ENCODE data around the gene DAAM2. TPM values are rescaled to one million over a fixed set of nuclear protein-coding genes. Genes with fewer than 3 reads are reported as not detected.
A peak's percentile ranks its signal among the peaks of the same experiment; 100 is the strongest.

The DAAM2 gene
- total RNA-seq, 1 donor from 2014 or later, result 31.8 TPM

DNA sequence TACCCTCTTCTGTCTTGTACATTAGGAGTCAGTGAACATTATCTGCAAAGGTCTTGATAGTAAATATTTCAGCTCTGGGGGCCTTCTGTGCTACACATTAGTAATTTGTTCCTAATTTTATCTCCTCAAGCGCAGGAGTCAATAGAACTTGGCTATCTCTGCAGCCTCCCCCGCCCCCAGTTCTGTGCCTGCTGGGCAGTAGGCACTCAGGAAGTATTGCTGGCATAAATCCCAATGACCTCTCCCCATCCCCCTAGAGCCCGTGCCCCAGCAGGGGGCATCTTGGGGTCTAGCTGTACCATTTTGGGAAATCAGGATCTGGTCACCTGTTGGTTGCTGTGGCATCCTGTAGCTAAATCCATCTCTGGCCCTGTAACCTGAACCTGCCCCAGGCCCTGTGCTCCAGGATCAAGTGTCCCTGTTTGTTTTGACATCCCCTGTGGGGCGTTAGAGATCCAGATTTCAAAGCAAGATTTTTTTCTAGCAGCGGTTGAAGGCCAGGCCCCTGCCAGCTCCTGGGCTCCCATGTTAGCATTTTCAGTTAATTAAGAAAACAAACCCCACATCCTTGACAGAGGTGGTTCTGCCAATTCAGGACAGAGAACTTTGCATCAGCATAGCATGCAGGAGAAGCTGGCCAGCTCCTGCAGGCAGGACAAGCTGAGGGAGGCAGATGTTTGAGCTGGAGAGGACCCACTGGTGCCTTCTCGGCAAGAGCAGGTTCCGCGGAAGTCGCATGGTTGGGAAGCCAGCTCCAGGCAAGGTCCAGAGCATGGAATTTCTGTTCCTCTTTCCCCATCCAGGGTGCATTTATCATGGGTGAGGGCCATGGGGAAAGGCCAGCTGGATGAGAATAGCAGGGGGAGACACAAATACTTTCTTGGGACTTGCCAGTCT lies 32.1 kb downstream of the DAAM2 start:
- H3K9ac ChIP-seq (ENCODE audit: low read depth in 1 of 3, low read length in 3 of 3), result peak overlapping the region in 1 of 3 donors; percentile 66
- peak overlapping the region; percentile 73 for H3K27ac ChIP-seq (ENCODE audit: low read depth, low read length)
- peaks cover 43 to 60% (median 53%) of the 10 kb centered on the region in 3 donors for H3K4me1 ChIP-seq (ENCODE audit: control insufficient read depth in 3 of 3, insufficient read depth in 3 of 3, low read length in 3 of 3)
- no peaks in the 10 kb centered on the region for H3K27me3 ChIP-seq (ENCODE audit: control insufficient read depth in 3 of 3, insufficient read depth in 3 of 3, low read length in 3 of 3)
- no peaks in the 10 kb centered on the region for H3K9me3 ChIP-seq (ENCODE audit: control insufficient read depth in 3 of 3, low read length in 3 of 3)
- no peaks in the 10 kb centered on the region for H3K36me3 ChIP-seq (ENCODE audit: control insufficient read depth in 3 of 3, insufficient read depth in 3 of 3, low read length in 3 of 3)
- H3K4me3 ChIP-seq (ENCODE audit: low read length in 3 of 3), result peak overlapping the region in 1 of 3 donors; percentile 41

DNA sequence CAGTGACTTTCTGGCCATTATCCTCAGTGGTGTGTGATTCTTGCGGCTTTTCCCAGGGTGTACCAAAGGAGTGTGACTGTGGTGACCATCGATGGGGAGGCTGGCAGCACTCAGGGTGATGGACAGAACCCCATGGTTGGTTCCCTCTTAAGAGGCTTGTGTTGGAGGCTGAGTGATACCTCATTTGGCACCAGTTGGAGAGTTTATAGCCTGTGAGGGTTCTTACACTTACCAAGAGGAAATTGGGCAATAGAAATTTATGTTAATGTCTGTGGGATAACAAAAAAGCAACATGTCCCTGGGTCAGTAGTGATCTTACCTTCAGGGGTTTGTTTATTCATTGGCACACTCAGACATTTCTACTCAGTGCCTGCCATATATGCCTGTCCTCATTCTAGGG lies 37.2 kb downstream of the DAAM2 start:
- no peaks in the 10 kb centered on the region for H3K9me3 ChIP-seq (ENCODE audit: control insufficient read depth in 3 of 3, low read length in 3 of 3)
- no peak overlapping the region for H3K9ac ChIP-seq (ENCODE audit: low read depth in 1 of 3, low read length in 3 of 3)
- H3K4me1 ChIP-seq (ENCODE audit: control insufficient read depth in 3 of 3, insufficient read depth in 3 of 3, low read length in 3 of 3), result peaks cover 18 to 45% (median 45%) of the 10 kb centered on the region in 3 donors
- H3K27me3 ChIP-seq (ENCODE audit: control insufficient read depth in 3 of 3, insufficient read depth in 3 of 3, low read length in 3 of 3), result no peaks in the 10 kb centered on the region
- H3K36me3 ChIP-seq (ENCODE audit: control insufficient read depth in 3 of 3, insufficient read depth in 3 of 3, low read length in 3 of 3), result no peaks in the 10 kb centered on the region
- H3K27ac ChIP-seq (ENCODE audit: low read depth, low read length), result peak overlapping the region; percentile 38
- no peak overlapping the region for H3K4me3 ChIP-seq (ENCODE audit: low read length in 3 of 3)

DNA sequence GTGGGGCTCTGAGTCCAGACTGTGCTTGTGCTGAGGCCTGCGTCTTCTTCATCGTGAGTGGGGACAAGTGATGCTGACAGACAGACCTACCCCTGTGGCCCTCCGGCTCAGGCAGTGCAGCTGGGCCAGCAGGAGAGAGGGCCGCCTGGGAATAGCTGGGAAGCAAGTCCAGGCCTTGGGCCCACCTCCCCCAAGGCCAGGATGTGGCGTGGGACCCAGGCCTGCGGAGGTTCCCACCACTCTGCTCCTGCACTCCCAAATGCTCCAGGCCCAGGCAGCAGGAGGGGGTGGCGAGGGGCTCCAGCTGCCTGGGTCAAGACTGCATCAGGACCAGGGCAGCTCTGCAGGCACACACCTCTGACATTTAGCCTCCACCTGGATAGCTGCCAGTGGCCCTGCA lies 38.3 kb downstream of the DAAM2 start:
- Histone ChIP-seq H3K27ac (ENCODE audit: low read depth, low read length) (peak overlapping the region; percentile 38), H3K9ac (ENCODE audit: low read depth in 1 of 3, low read length in 3 of 3) (no peak overlapping the region), H3K9me3 (ENCODE audit: control insufficient read depth in 3 of 3, low read length in 3 of 3) (no peaks in the 10 kb centered on the region), H3K4me3 (ENCODE audit: low read length in 3 of 3) (no peak overlapping the region), H3K36me3 (ENCODE audit: control insufficient read depth in 3 of 3, insufficient read depth in 3 of 3, low read length in 3 of 3) (no peaks in the 10 kb centered on the region), H3K4me1 (ENCODE audit: control insufficient read depth in 3 of 3, insufficient read depth in 3 of 3, low read length in 3 of 3) (peaks cover 18 to 47% (median 46%) of the 10 kb centered on the region in 3 donors), H3K27me3 (ENCODE audit: control insufficient read depth in 3 of 3, insufficient read depth in 3 of 3, low read length in 3 of 3) (no peaks in the 10 kb centered on the region)

DNA sequence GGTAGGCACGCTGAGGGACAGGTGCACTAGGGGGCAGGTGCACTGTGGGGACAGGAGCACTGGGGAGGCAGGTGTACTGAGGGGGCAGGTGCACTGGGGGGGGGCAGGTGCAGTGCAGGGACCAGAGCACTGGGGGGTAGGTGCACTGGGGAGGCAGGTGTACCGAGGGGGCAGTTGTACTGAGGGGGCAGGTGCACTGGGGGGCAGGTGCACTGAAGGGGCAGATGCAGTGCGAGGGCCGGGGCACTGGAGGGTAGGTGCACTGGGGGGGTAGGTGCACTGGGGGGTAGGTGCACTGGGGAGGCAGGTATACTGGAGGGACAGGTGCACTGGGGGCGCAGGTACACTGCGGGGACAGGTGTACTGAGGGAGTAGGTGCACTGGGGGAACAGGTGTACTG lies 39.5 kb downstream of the DAAM2 start:
- Histone ChIP-seq H3K4me1 (ENCODE audit: control insufficient read depth in 3 of 3, insufficient read depth in 3 of 3, low read length in 3 of 3) (peaks cover 27 to 53% (median 51%) of the 10 kb centered on the region in 3 donors), H3K9me3 (ENCODE audit: control insufficient read depth in 3 of 3, low read length in 3 of 3) (no peaks in the 10 kb centered on the region), H3K9ac (ENCODE audit: low read depth in 1 of 3, low read length in 3 of 3) (no peak overlapping the region), H3K36me3 (ENCODE audit: control insufficient read depth in 3 of 3, insufficient read depth in 3 of 3, low read length in 3 of 3) (no peaks in the 10 kb centered on the region), H3K27me3 (ENCODE audit: control insufficient read depth in 3 of 3, insufficient read depth in 3 of 3, low read length in 3 of 3) (no peaks in the 10 kb centered on the region), H3K27ac (ENCODE audit: low read depth, low read length) (no peak overlapping the region), H3K4me3 (ENCODE audit: low read length in 3 of 3) (no peak overlapping the region)

DNA sequence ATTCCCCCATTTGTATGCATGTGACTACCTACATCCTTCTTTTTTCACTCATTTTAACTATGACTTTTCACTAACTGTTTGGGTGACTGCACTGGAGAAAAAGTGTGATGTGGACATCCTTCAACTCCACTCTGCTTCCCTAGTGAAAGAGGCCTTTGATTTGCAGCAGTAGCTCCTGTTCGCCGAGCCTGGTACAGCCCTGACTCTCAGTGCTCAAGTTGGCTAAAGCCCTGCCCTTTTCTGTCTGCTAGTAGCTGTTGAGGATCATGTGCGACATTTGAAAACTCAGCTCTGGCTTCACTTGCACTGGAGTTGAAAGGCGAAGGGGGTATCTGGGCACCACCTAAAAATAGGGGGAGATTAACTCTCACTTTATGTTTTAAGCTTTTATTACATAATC lies 42.1 kb downstream of the DAAM2 start:
- Histone ChIP-seq H3K27ac (ENCODE audit: low read depth, low read length) (peak overlapping the region; percentile 38), H3K9me3 (ENCODE audit: control insufficient read depth in 3 of 3, low read length in 3 of 3) (no peaks in the 10 kb centered on the region), H3K4me3 (ENCODE audit: low read length in 3 of 3) (no peak overlapping the region), H3K4me1 (ENCODE audit: control insufficient read depth in 3 of 3, insufficient read depth in 3 of 3, low read length in 3 of 3) (peaks cover 25 to 56% (median 56%) of the 10 kb centered on the region in 3 donors), H3K27me3 (ENCODE audit: control insufficient read depth in 3 of 3, insufficient read depth in 3 of 3, low read length in 3 of 3) (no peaks in the 10 kb centered on the region), H3K9ac (ENCODE audit: low read depth in 1 of 3, low read length in 3 of 3) (no peak overlapping the region), H3K36me3 (ENCODE audit: control insufficient read depth in 3 of 3, insufficient read depth in 3 of 3, low read length in 3 of 3) (peaks cover 0 to 2% (median 0%) of the 10 kb centered on the region in 3 donors)

DNA sequence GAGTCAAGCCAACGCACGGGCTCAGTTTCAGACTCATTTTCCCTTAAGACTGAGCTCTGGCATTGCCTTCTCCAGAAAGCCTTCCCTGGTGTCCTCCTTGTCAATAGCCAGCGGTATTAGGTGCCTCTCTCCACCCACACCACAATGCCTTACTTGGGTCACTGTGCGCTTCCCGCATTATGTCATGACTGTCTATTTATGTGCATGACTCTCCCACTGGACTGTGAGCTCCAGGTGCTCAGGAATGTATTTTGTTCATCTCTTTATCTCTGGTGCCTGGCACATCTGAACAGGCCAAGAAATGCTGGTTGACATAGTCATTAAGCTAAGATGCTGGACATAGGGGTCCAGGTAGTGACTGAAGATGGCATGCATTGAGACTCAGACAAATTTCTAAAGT lies 42.7 kb downstream of the DAAM2 start:
- H3K27me3 ChIP-seq (ENCODE audit: control insufficient read depth in 3 of 3, insufficient read depth in 3 of 3, low read length in 3 of 3), result no peaks in the 10 kb centered on the region
- H3K27ac ChIP-seq (ENCODE audit: low read depth, low read length), result peak overlapping the region; percentile 38
- peaks cover 0 to 2% (median 0%) of the 10 kb centered on the region in 3 donors for H3K36me3 ChIP-seq (ENCODE audit: control insufficient read depth in 3 of 3, insufficient read depth in 3 of 3, low read length in 3 of 3)
- peaks cover 29 to 59% (median 56%) of the 10 kb centered on the region in 3 donors for H3K4me1 ChIP-seq (ENCODE audit: control insufficient read depth in 3 of 3, insufficient read depth in 3 of 3, low read length in 3 of 3)
- H3K4me3 ChIP-seq (ENCODE audit: low read length in 3 of 3), result no peak overlapping the region
- H3K9ac ChIP-seq (ENCODE audit: low read depth in 1 of 3, low read length in 3 of 3), result no peak overlapping the region
- no peaks in the 10 kb centered on the region for H3K9me3 ChIP-seq (ENCODE audit: control insufficient read depth in 3 of 3, low read length in 3 of 3)

DNA sequence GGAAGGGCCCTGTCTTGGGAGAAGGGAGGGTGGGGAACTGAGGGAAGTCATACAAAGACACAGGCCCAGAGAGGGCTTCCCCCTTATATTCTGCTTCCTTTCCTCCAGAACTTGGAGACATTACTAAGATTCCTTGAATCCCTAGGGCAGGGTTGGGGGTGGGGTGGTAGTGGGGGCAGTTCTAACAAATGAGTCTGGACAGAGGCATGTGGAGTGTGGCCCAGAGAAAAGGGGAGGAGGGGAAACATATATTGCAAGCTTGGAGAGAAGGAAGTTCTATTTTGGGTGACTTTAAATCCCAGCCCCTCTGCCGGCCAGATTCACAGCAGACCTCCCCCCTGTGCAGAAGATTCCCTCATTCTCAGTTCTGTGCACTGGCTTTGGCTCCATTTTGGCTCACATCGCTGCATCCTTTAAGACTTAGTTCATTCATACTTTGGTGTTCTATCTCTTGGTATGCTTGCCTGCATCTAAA lies 43.7 kb downstream of the DAAM2 start:
- H3K27ac ChIP-seq (ENCODE audit: low read depth, low read length), result peak overlapping the region; percentile 38
- no peak overlapping the region for H3K4me3 ChIP-seq (ENCODE audit: low read length in 3 of 3)
- peaks cover 30 to 52% (median 49%) of the 10 kb centered on the region in 3 donors for H3K4me1 ChIP-seq (ENCODE audit: control insufficient read depth in 3 of 3, insufficient read depth in 3 of 3, low read length in 3 of 3)
- H3K9me3 ChIP-seq (ENCODE audit: control insufficient read depth in 3 of 3, low read length in 3 of 3), result no peaks in the 10 kb centered on the region
- no peaks in the 10 kb centered on the region for H3K27me3 ChIP-seq (ENCODE audit: control insufficient read depth in 3 of 3, insufficient read depth in 3 of 3, low read length in 3 of 3)
- peaks cover 0 to 2% (median 0%) of the 10 kb centered on the region in 3 donors for H3K36me3 ChIP-seq (ENCODE audit: control insufficient read depth in 3 of 3, insufficient read depth in 3 of 3, low read length in 3 of 3)
- H3K9ac ChIP-seq (ENCODE audit: low read depth in 1 of 3, low read length in 3 of 3), result no peak overlapping the region

DNA sequence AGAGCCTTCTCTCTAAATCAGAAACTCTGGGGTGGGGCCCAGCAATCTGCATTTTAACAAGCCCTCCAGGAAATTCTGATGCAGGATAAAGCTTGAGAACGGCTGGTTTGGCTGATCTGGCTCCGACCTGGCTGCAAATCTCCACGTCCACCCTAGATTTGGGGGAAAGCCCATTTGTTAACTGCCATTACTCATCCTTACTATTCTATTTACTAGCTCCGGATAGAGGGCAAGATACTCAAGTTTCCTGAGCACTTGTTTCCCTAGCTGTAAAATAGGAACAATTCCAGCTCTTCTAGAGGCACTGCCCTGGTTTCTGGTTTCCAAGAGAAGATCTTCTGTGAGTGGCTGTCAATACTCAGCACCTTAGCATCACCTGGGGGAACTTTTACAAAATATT lies 44.4 kb downstream of the DAAM2 start:
- H3K4me3 ChIP-seq (ENCODE audit: low read length in 3 of 3), result no peak overlapping the region
- peaks cover 0 to 2% (median 0%) of the 10 kb centered on the region in 3 donors for H3K36me3 ChIP-seq (ENCODE audit: control insufficient read depth in 3 of 3, insufficient read depth in 3 of 3, low read length in 3 of 3)
- H3K4me1 ChIP-seq (ENCODE audit: control insufficient read depth in 3 of 3, insufficient read depth in 3 of 3, low read length in 3 of 3), result peaks cover 30 to 55% (median 43%) of the 10 kb centered on the region in 3 donors
- no peaks in the 10 kb centered on the region for H3K9me3 ChIP-seq (ENCODE audit: control insufficient read depth in 3 of 3, low read length in 3 of 3)
- H3K9ac ChIP-seq (ENCODE audit: low read depth in 1 of 3, low read length in 3 of 3), result peak overlapping the region in 1 of 3 donors; percentile 33
- no peaks in the 10 kb centered on the region for H3K27me3 ChIP-seq (ENCODE audit: control insufficient read depth in 3 of 3, insufficient read depth in 3 of 3, low read length in 3 of 3)
- H3K27ac ChIP-seq (ENCODE audit: low read depth, low read length), result no peak overlapping the region

DNA sequence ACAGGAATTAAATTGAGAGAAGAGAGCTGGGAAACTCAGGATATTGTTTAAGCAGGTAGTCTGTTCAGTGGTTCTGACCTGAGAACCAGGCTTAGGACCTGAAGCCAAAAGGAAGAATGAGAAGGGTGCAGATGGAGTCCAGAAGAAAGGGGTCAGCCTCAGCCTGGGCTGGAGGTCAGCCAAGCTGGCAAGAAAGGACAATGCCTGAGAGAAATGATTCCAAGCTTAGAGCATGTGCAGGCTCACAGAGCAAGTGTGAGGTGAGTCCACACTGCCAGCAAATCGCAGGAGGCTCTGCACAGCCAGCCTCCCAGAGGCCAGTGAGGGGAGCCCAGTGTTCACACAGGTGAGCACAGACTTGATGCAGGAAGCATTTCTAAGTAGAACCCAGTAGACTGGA lies 47.3 kb downstream of the DAAM2 start:
- peaks cover 34 to 49% (median 45%) of the 10 kb centered on the region in 3 donors for H3K4me1 ChIP-seq (ENCODE audit: control insufficient read depth in 3 of 3, insufficient read depth in 3 of 3, low read length in 3 of 3)
- H3K4me3 ChIP-seq (ENCODE audit: low read length in 3 of 3), result no peak overlapping the region
- H3K9me3 ChIP-seq (ENCODE audit: control insufficient read depth in 3 of 3, low read length in 3 of 3), result no peaks in the 10 kb centered on the region
- no peaks in the 10 kb centered on the region for H3K27me3 ChIP-seq (ENCODE audit: control insufficient read depth in 3 of 3, insufficient read depth in 3 of 3, low read length in 3 of 3)
- H3K36me3 ChIP-seq (ENCODE audit: control insufficient read depth in 3 of 3, insufficient read depth in 3 of 3, low read length in 3 of 3), result peaks cover 0 to 4% (median 0%) of the 10 kb centered on the region in 3 donors
- H3K9ac ChIP-seq (ENCODE audit: low read depth in 1 of 3, low read length in 3 of 3), result peak overlapping the region in 1 of 3 donors; percentile 16
- no peak overlapping the region for H3K27ac ChIP-seq (ENCODE audit: low read depth, low read length)

DNA sequence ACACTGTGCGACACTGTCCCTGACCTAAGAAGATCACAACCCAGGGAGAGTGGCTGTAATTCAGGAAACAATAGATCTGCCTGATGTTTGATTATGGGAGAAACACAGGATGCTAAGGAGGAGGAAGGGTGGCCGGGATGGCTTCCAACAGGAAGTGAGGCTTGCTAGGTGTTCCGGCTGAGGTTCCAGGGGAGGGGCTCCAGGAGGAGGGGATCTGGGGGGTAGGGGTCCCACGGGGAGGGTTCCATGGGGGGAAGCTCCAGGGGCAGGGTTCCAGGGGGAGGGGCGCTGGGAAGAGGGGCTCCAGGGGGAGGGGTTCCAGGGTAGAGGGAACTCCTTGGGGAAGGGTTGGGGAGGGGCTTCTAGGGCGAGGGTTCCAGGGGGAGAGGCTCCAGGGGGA lies 48.6 kb downstream of the DAAM2 start:
- no peak overlapping the region for H3K27ac ChIP-seq (ENCODE audit: low read depth, low read length)
- peaks cover 22 to 38% (median 36%) of the 10 kb centered on the region in 3 donors for H3K4me1 ChIP-seq (ENCODE audit: control insufficient read depth in 3 of 3, insufficient read depth in 3 of 3, low read length in 3 of 3)
- H3K36me3 ChIP-seq (ENCODE audit: control insufficient read depth in 3 of 3, insufficient read depth in 3 of 3, low read length in 3 of 3), result peaks cover 0 to 4% (median 0%) of the 10 kb centered on the region in 3 donors
- H3K27me3 ChIP-seq (ENCODE audit: control insufficient read depth in 3 of 3, insufficient read depth in 3 of 3, low read length in 3 of 3), result no peaks in the 10 kb centered on the region
- no peak overlapping the region for H3K4me3 ChIP-seq (ENCODE audit: low read length in 3 of 3)
- H3K9ac ChIP-seq (ENCODE audit: low read depth in 1 of 3, low read length in 3 of 3), result no peak overlapping the region
- H3K9me3 ChIP-seq (ENCODE audit: control insufficient read depth in 3 of 3, low read length in 3 of 3), result no peaks in the 10 kb centered on the region
